ENCODE data around the gene CRAMP1. TPM values are rescaled to one million over a fixed set of nuclear protein-coding genes. Genes with fewer than 3 reads are reported as not detected.

The CRAMP1 gene
- total and polyA plus RNA-seq, 2 donors from 2014 or later: 2.9 to 20.0 TPM

GRCh38 chr16:1689853-1690252 lies 77.7 kb downstream of the CRAMP1 start:
- Histone ChIP-seq H3K4me3 (ENCODE audit: low read length in 3 of 3) (no peak overlapping the region), H3K36me3 (ENCODE audit: control insufficient read depth in 2 of 3, insufficient read depth in 3 of 3, low read length in 3 of 3) (peaks cover 4 to 28% (median 14%) of the 10 kb centered on the region in 3 donors), H3K27ac (ENCODE audit: low read depth in 2 of 2, low read length in 2 of 2) (peak overlapping the region; percentile 33 to 52), H3K9me3 (ENCODE audit: control insufficient read depth in 2 of 3, insufficient read depth in 1 of 3, low read length in 3 of 3) (no peaks in the 10 kb centered on the region), H3K27me3 (ENCODE audit: control insufficient read depth, insufficient read depth, low read length) (no peaks in the 10 kb centered on the region), H3K4me1 (ENCODE audit: control insufficient read depth in 2 of 3, insufficient read depth in 2 of 3, low read depth in 1 of 3, low read length in 3 of 3) (peaks cover 0 to 4% (median 2%) of the 10 kb centered on the region in 3 donors), H3K9ac (ENCODE audit: low read length in 3 of 3) (no peak overlapping the region)
- FAIRE-seq: no peak
- peak in 1 of 5 donors; percentile 71 for DNase-seq
- intact Hi-C loops (cut with DNase I): no loop called here
- TF ChIP-seq CTCF (IDR thresholded peaks at IDR 0.05; ENCODE audit: borderline replicate concordance, extremely low read depth, insufficient read depth): no peak

GRCh38 chr16:1690810-1691209 lies 78.7 kb downstream of the CRAMP1 start:
- no peak for DNase-seq
- H3K9ac ChIP-seq (ENCODE audit: low read length in 3 of 3): no peak overlapping the region
- no peak for FAIRE-seq
- intact Hi-C loops (cut with DNase I): no loop called here
- peaks cover 0 to 4% (median 2%) of the 10 kb centered on the region in 3 donors for H3K4me1 ChIP-seq (ENCODE audit: control insufficient read depth in 2 of 3, insufficient read depth in 2 of 3, low read depth in 1 of 3, low read length in 3 of 3)
- H3K27me3 ChIP-seq (ENCODE audit: control insufficient read depth, insufficient read depth, low read length): no peaks in the 10 kb centered on the region
- no peak overlapping the region for H3K27ac ChIP-seq (ENCODE audit: low read depth in 2 of 2, low read length in 2 of 2)
- H3K36me3 ChIP-seq (ENCODE audit: control insufficient read depth in 2 of 3, insufficient read depth in 3 of 3, low read length in 3 of 3): peaks cover 4 to 24% (median 14%) of the 10 kb centered on the region in 3 donors
- no peak for TF ChIP-seq CTCF (IDR thresholded peaks at IDR 0.05; ENCODE audit: borderline replicate concordance, extremely low read depth, insufficient read depth)
- H3K4me3 ChIP-seq (ENCODE audit: low read length in 3 of 3): no peak overlapping the region
- no peaks in the 10 kb centered on the region for H3K9me3 ChIP-seq (ENCODE audit: control insufficient read depth in 2 of 3, insufficient read depth in 1 of 3, low read length in 3 of 3)

- no peaks in the 10 kb centered on the region for H3K27me3 ChIP-seq (ENCODE audit: control insufficient read depth, insufficient read depth, low read length)
- intact Hi-C loops (cut with DNase I): no loop called here
- peaks cover 4 to 23% (median 14%) of the 10 kb centered on the region in 3 donors for H3K36me3 ChIP-seq (ENCODE audit: control insufficient read depth in 2 of 3, insufficient read depth in 3 of 3, low read length in 3 of 3)
- H3K4me1 ChIP-seq (ENCODE audit: control insufficient read depth in 2 of 3, insufficient read depth in 2 of 3, low read depth in 1 of 3, low read length in 3 of 3): peaks cover 0 to 4% (median 2%) of the 10 kb centered on the region in 3 donors
- H3K9ac ChIP-seq (ENCODE audit: low read length in 3 of 3): no peak overlapping the region
- H3K9me3 ChIP-seq (ENCODE audit: control insufficient read depth in 2 of 3, insufficient read depth in 1 of 3, low read length in 3 of 3): no peaks in the 10 kb centered on the region
- FAIRE-seq: no peak
- no peak for DNase-seq
- H3K27ac ChIP-seq (ENCODE audit: low read depth in 2 of 2, low read length in 2 of 2): no peak overlapping the region
- TF ChIP-seq CTCF (IDR thresholded peaks at IDR 0.05; ENCODE audit: borderline replicate concordance, extremely low read depth, insufficient read depth): no peak
- no peak overlapping the region for H3K4me3 ChIP-seq (ENCODE audit: low read length in 3 of 3)
Measured at GRCh38 chr16:1691276-1691675, 79.1 kb downstream of the CRAMP1 start.

- FAIRE-seq (no peak), DNase-seq (peak in 1 of 5 donors; percentile 73)
- no peak overlapping the region for H3K27ac ChIP-seq (ENCODE audit: low read depth in 2 of 2, low read length in 2 of 2)
- H3K27me3 ChIP-seq (ENCODE audit: control insufficient read depth, insufficient read depth, low read length): no peaks in the 10 kb centered on the region
- TF ChIP-seq CTCF (IDR thresholded peaks at IDR 0.05; ENCODE audit: borderline replicate concordance, extremely low read depth, insufficient read depth): no peak
- intact Hi-C loops (cut with DNase I): no loop called here
- H3K4me1 ChIP-seq (ENCODE audit: control insufficient read depth in 2 of 3, insufficient read depth in 2 of 3, low read depth in 1 of 3, low read length in 3 of 3): peaks cover 0 to 4% (median 2%) of the 10 kb centered on the region in 3 donors
- H3K4me3 ChIP-seq (ENCODE audit: low read length in 3 of 3): no peak overlapping the region
- H3K9me3 ChIP-seq (ENCODE audit: control insufficient read depth in 2 of 3, insufficient read depth in 1 of 3, low read length in 3 of 3): no peaks in the 10 kb centered on the region
- H3K36me3 ChIP-seq (ENCODE audit: control insufficient read depth in 2 of 3, insufficient read depth in 3 of 3, low read length in 3 of 3): peaks cover 8 to 16% (median 14%) of the 10 kb centered on the region in 3 donors
- no peak overlapping the region for H3K9ac ChIP-seq (ENCODE audit: low read length in 3 of 3)
Measured at GRCh38 chr16:1691956-1692355, 79.8 kb downstream of the CRAMP1 start.

Data from kidney (tissue), 14 donors.